Smooth muscle cell (in vitro differentiated cells): ENCODE results near the gene MIA3. TPM values are rescaled to one million over a fixed set of nuclear protein-coding genes. Genes with fewer than 3 reads are reported as not detected.
A peak's percentile ranks its signal among the peaks of the same experiment; 100 is the strongest.

ENCODE experiments used
- DNase-seq: peaks from one replicate; lab custom pipeline; 2025; ENCODE audit not compliant: unreplicated experiment; lab: John Stamatoyannopoulos, UW
- H2AFZ ChIP-seq: fragments of 200-600 bp; sonication (generic); 2 replicates; pipeline ENCODE4 v1.6.0; 2016; ENCODE audit warnings: antibody characterized with exemption, low read depth, mild to moderate bottlenecking
- H3F3A ChIP-seq: fragments of 200-600 bp; sonication (generic); 2 replicates; pipeline ENCODE4 v1.6.0; 2017; ENCODE audit warnings: antibody characterized with exemption, low read depth
- H3K27ac ChIP-seq: fragments of 200-600 bp; sonication (generic); 2 replicates; pipeline ENCODE4 v1.5.1; 2016; ENCODE audit warnings: low read depth, mild to moderate bottlenecking
- H3K27me3 ChIP-seq: fragments of 200-600 bp; sonication (generic); 2 replicates; pipeline ENCODE4 v1.6.1; 2016; ENCODE audit warnings: low read depth, mild to moderate bottlenecking
- H3K36me3 ChIP-seq: fragments of 200-600 bp; sonication (generic); 2 replicates; pipeline ENCODE4 v1.5.1; 2016; ENCODE audit warnings: low read depth
- H3K4me1 ChIP-seq: fragments of 200-600 bp; sonication (generic); 2 replicates; pipeline ENCODE4 v1.5.1; 2016; ENCODE audit warnings: low read depth
- H3K4me2 ChIP-seq: fragments of 200-600 bp; sonication (generic); 2 replicates; pipeline ENCODE4 v1.6.0; 2016; ENCODE audit warnings: mild to moderate bottlenecking
- H3K4me3 ChIP-seq: fragments of 200-600 bp; sonication (generic); 2 replicates; pipeline ENCODE4 v1.5.1; 2016; ENCODE audit warnings: mild to moderate bottlenecking
- H3K79me2 ChIP-seq: fragments of 200-600 bp; sonication (generic); 2 replicates; pipeline ENCODE4 v1.6.0; 2016; ENCODE audit warnings: low read depth, mild to moderate bottlenecking
- H3K9ac ChIP-seq: fragments of 200-600 bp; sonication (generic); 2 replicates; pipeline ENCODE4 v1.6.0; 2016; ENCODE audit warnings: low read depth
- H3K9me3 ChIP-seq: fragments of 200-600 bp; sonication (generic); replicated peaks from 2 replicates; pipeline ENCODE4 v1.5.1; 2016; ENCODE audit warnings: low read depth
- H4K20me1 ChIP-seq: fragments of 200-600 bp; sonication (generic); 2 replicates; pipeline ENCODE4 v1.6.0; 2016; ENCODE audit warnings: low read depth
- CTCF ChIP-seq: fragments of 200-600 bp; sonication (generic); IDR thresholded peaks from 2 replicates; pipeline ENCODE4 v1.5.1; 2017; ENCODE audit warnings: borderline replicate concordance, mild to moderate bottlenecking, antibody characterized with exemption; ENCODE audit not compliant: insufficient read depth, poor library complexity, severe bottlenecking
- WGBS: methylation state at CpG from one replicate; pipeline ENCODE4 v1.1.7; 2016; ENCODE audit warnings: low lambda C conversion rate; 5-methylcytosine and 5-hydroxymethylcytosine counted together
- polyA plus RNA-seq: library from polyadenylated mRNA; unstranded; fragments of >200 nt; fragmentation: Nextera tagmentation; extraction: Ambion mirVana; gene quantifications from 2 replicates; pipeline ENCODE4 v1.2.1, GENCODE V29; 2016
- total RNA-seq: library from RNA; depleted of rRNA; stranded (reverse); fragments of >200 nt; gene quantifications from 2 replicates; pipeline ENCODE4 v1.2.3, GENCODE V29; 2014

Gene MIA3
- total and polyA plus RNA-seq, 2 experiments from 2014 or later, result 56.8 to 64.0 TPM

GRCh38 chr1:222711319-222712252 lies 93.7 kb downstream of the MIA3 start:
- H3K36me3 ChIP-seq, result no peaks in the 10 kb centered on the region
- peak overlapping the region; percentile 75 for H2AFZ ChIP-seq
- no peak for TF ChIP-seq CTCF
- H3K4me2 ChIP-seq, result peak overlapping the region; percentile 94
- H3K9me3 ChIP-seq, result no peaks in the 10 kb centered on the region
- peaks cover 3% of the 10 kb centered on the region for H3F3A ChIP-seq
- under 1% methylated on average over 42 of the region's 42 CpGs for WGBS
- DNase-seq, result peak; percentile 40
- H3K4me1 ChIP-seq, result peaks cover 11% of the 10 kb centered on the region
- H4K20me1 ChIP-seq, result peaks cover 18% of the 10 kb centered on the region
- peak overlapping the region; percentile 69 for H3K27ac ChIP-seq
- H3K4me3 ChIP-seq, result peak overlapping the region; percentile 85
- H3K27me3 ChIP-seq, result no peaks in the 10 kb centered on the region
- peaks cover 58% of the 10 kb centered on the region for H3K79me2 ChIP-seq
- peak overlapping the region; percentile 72 for H3K9ac ChIP-seq

GRCh38 chr1:222712253-222713090 lies 94.6 kb downstream of the MIA3 start, which contains the start of the genes AIDA and BROX:
TSS of gene AIDA (minus strand) at chr1:222712491. CDS start at chr1:222712317, 174 bp downstream.
TSS of gene BROX (plus strand) at chr1:222712564. CDS start at chr1:222715700, 3,136 bp downstream.
- Histone ChIP-seq H3F3A (peaks cover 3% of the 10 kb centered on the region), H3K79me2 (peaks cover 49% of the 10 kb centered on the region), H3K9me3 (no peaks in the 10 kb centered on the region), H3K4me3 (peak within 1 kb of the TSS; percentile 85), H3K9ac (peak within 1 kb of the TSS; percentile 94), H3K36me3 (no peaks in the 10 kb centered on the region), H3K27ac (peak within 1 kb of the TSS; percentile 99), H3K4me2 (peak within 1 kb of the TSS; percentile 96), H4K20me1 (peaks cover 13% of the 10 kb centered on the region), H3K4me1 (peaks cover 11% of the 10 kb centered on the region), H2AFZ (peak within 1 kb of the TSS; percentile 99), H3K27me3 (no peaks in the 10 kb centered on the region)
- no peak for TF ChIP-seq CTCF
- peak; percentile 93 for DNase-seq
- WGBS, result 1% methylated on average over 46 of the region's 62 CpGs

GRCh38 chr1:222713091-222713961 lies 95.4 kb downstream of the MIA3 start:
- Histone ChIP-seq H3K27me3 (no peaks in the 10 kb centered on the region), H3K4me1 (peaks cover 11% of the 10 kb centered on the region), H3F3A (peaks cover 3% of the 10 kb centered on the region), H3K27ac (peak overlapping the region; percentile 99), H3K4me2 (peak overlapping the region; percentile 96), H3K9me3 (no peaks in the 10 kb centered on the region), H3K79me2 (peaks cover 41% of the 10 kb centered on the region), H3K4me3 (peak overlapping the region; percentile 85), H3K9ac (peak overlapping the region; percentile 94), H4K20me1 (peaks cover 11% of the 10 kb centered on the region), H3K36me3 (peaks cover 8% of the 10 kb centered on the region), H2AFZ (peak overlapping the region; percentile 99)
- no peak for TF ChIP-seq CTCF
- DNase-seq, result peak; percentile 64
- WGBS, result 2% methylated on average over 39 of the region's 39 CpGs
